BJ (cell line): Measurements from ENCODE around the gene RASSF6. TPM values are rescaled to one million over a fixed set of nuclear protein-coding genes. Genes with fewer than 3 reads are reported as not detected.

ENCODE experiments used
- CTCF ChIA-PET: fragments of 350-600 bp; formaldehyde crosslinking; extraction: SDS; loops from one replicate; lab custom pipeline; 2021; ENCODE audit warnings: antibody characterized with exemption, inconsistent platforms; lab: Yijun Ruan, JAX
- POLR2A ChIA-PET: fragments of 300-600 bp; sonication (Branson Sonifier 250); formaldehyde crosslinking; extraction: SDS; loops from one replicate; lab custom pipeline; 2021; ENCODE audit warnings: antibody characterized with exemption; lab: Charles Lee
- DNase-seq: peaks from one replicate; pipeline ENCODE4 v3.0.0-alpha.2; 2011; ENCODE audit warnings: low read depth
- H3K27me3 ChIP-seq: 2 replicates; pipeline ENCODE4 v1.6.0; 2011; ENCODE audit warnings: low read length; ENCODE audit not compliant: control insufficient read depth, insufficient read depth
- H3K36me3 ChIP-seq: 2 replicates; pipeline ENCODE4 v1.5.1; 2011; ENCODE audit warnings: low read length; ENCODE audit not compliant: control insufficient read depth, insufficient read depth
- H3K4me3 ChIP-seq: 2 replicates; pipeline ENCODE4 v1.5.1; 2011; ENCODE audit warnings: low read depth, mild to moderate bottlenecking, control low read depth, low read length
- polyA plus RNA-seq: library from polyadenylated mRNA; depleted of rRNA; stranded (reverse); fragments of >200 nt; gene quantifications from 2 replicates; pipeline ENCODE4 v1.2.3, GENCODE V29; 2011
- TF ChIP-seq, protein P1 (sequence below): IDR thresholded peaks from 2 replicates; pipeline ENCODE4 v1.5.1; 2011; ENCODE audit warnings: low read depth, mild to moderate bottlenecking, control low read depth, inconsistent platforms, low read length, moderate library complexity; ENCODE audit not compliant: insufficient read depth

RASSF6 gene
- polyA plus RNA-seq, 1 experiment, result not detected

GRCh38 chr4:73663576-73663975 is 43.3 kb upstream of the RASSF6 start:
- Histone ChIP-seq H3K4me3 (no peak overlapping the region), H3K36me3 (no peaks in the 10 kb centered on the region), H3K27me3 (no peaks in the 10 kb centered on the region)
- TF ChIP-seq, protein P1, sequence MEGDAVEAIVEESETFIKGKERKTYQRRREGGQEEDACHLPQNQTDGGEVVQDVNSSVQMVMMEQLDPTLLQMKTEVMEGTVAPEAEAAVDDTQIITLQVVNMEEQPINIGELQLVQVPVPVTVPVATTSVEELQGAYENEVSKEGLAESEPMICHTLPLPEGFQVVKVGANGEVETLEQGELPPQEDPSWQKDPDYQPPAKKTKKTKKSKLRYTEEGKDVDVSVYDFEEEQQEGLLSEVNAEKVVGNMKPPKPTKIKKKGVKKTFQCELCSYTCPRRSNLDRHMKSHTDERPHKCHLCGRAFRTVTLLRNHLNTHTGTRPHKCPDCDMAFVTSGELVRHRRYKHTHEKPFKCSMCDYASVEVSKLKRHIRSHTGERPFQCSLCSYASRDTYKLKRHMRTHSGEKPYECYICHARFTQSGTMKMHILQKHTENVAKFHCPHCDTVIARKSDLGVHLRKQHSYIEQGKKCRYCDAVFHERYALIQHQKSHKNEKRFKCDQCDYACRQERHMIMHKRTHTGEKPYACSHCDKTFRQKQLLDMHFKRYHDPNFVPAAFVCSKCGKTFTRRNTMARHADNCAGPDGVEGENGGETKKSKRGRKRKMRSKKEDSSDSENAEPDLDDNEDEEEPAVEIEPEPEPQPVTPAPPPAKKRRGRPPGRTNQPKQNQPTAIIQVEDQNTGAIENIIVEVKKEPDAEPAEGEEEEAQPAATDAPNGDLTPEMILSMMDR, result no peak
- CTCF ChIA-PET, result interaction anchor here (0.6 to 4.7 kb wide), 18 partner anchors 9 to 474 kb away, joined by 3 to 56 read pairs (median 5); partner anchors contain the start of gene CXCL8
- no peak for DNase-seq
- POLR2A ChIA-PET, result no interaction called here

DNA sequence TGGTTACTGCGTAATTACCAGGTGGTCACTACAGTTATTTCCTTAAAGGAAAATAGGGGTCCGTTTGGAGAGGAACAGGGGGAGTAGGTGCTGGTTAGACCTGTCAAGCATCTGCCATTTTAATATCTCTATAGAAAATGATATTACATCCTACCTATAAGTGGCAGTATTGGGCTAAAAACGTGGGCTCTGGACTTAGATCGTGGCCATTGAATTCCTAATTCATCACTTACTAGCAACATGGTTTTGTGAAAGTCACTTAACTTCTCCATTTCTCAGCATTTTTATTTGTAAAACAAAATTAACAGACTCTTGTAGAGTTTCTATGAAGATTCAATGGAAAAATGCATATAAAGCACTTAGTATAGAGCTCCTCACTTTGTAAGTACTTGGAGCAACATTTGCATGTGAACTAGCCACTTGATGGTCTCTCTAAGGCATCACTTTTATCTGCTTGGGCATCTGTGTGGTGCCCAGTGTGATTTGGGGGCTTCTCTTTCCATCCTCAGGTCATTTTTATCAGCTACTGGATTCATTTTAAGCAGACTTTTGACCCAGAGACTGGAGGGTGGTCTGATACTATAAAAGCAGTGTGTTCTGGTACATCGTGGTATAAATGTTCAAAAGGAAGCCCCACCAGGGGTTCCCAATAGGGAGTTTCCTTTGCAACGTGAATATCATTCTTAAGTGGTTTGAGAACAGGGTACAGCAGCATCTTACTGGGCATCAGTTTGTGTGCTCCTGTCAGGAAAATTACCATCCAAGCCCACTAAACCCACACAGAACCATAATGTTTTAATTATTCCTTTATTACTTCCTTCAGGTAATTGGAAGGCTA is 42.7 kb upstream of the RASSF6 start:
- TF ChIP-seq, protein P1, result peak; percentile 51
- ChIA-PET POLR2A (no interaction called here), CTCF (interaction anchor here (0.8 to 4.7 kb wide), 31 partner anchors 10 to 475 kb away, joined by 3 to 56 read pairs (median 5); partner anchors contain the start of genes CXCL2 and CXCL8)

GRCh38 chr4:73661646-73662119 is 41.4 kb upstream of the RASSF6 start:
- POLR2A ChIA-PET, result no interaction called here
- Histone ChIP-seq H3K4me3 (no peak overlapping the region), H3K36me3 (no peaks in the 10 kb centered on the region), H3K27me3 (no peaks in the 10 kb centered on the region)
- CTCF ChIA-PET, result interaction anchor here (0.6 to 4.7 kb wide), 34 partner anchors 8 to 476 kb away, joined by 3 to 56 read pairs (median 4); partner anchors contain the start of genes CXCL2 and CXCL3
- peak; percentile 83 for DNase-seq
- TF ChIP-seq, protein P1, result peak; percentile 34

More for the DNA sequence above, 42.7 kb upstream of the RASSF6 start:
- Histone ChIP-seq H3K36me3 (no peaks in the 10 kb centered on the region), H3K27me3 (no peaks in the 10 kb centered on the region), H3K4me3 (no peak overlapping the region)
- DNase-seq, result no peak

GRCh38 chr4:73660808-73661207 is 40.6 kb upstream of the RASSF6 start:
- no peak for DNase-seq
- Histone ChIP-seq H3K4me3 (no peak overlapping the region), H3K36me3 (no peaks in the 10 kb centered on the region), H3K27me3 (no peaks in the 10 kb centered on the region)
- POLR2A ChIA-PET, result no interaction called here
- CTCF ChIA-PET, result interaction anchor here (0.5 to 4.7 kb wide), 14 partner anchors 66 to 477 kb away, joined by 3 to 56 read pairs (median 8); no protein-coding TSS in a partner anchor
- TF ChIP-seq, protein P1, result no peak

GRCh38 chr4:73653695-73654106 is 33.5 kb upstream of the RASSF6 start:
- DNase-seq, result no peak
- H3K27me3 ChIP-seq, result peaks cover 1% of the 10 kb centered on the region; the same call in 1 of the 2 replicates
- CTCF ChIA-PET, result interaction anchor here (0.8 to 5.6 kb wide), 13 partner anchors 8 to 481 kb away, joined by 3 to 41 read pairs (median 4); no protein-coding TSS in a partner anchor
- POLR2A ChIA-PET, result no interaction called here
- TF ChIP-seq, protein P1, result peak; percentile 59
- no peaks in the 10 kb centered on the region for H3K36me3 ChIP-seq
- H3K4me3 ChIP-seq, result no peak overlapping the region
